ENCODE data around the gene COL1A2.

GRCh38 chr7:94431619-94432280 lies 37.1 kb downstream of the COL1A2 start:
- no peak for TF ChIP-seq CTCF (IDR thresholded peaks at IDR 0.05)
- no peak for TF ChIP-seq EZH2 (IDR thresholded peaks at IDR 0.05; ENCODE audit: borderline replicate concordance, insufficient read depth, low read depth, low read length, poor library complexity, severe bottlenecking)
